Gastroesophageal sphincter (tissue), 4 donors: Measurements from ENCODE around the gene GABRG3. TPM values are rescaled to one million over a fixed set of nuclear protein-coding genes. Genes with fewer than 3 reads are reported as not detected.

Experiments used
- ATAC-seq: fragments of 150-250 bp; one replicate; pipeline ENCODE4 v1.9.1; 2016; ENCODE audit warnings: mild to moderate bottlenecking, moderate library complexity
- H3K27ac ChIP-seq, 4 donors: fragments of 200-600 bp; sonication (generic) in 3 of 4; 1 replicate in 3 of 4; 2 replicates in 1 of 4; pipeline ENCODE4 v1.5.1; 2016 to 2019
- H3K27me3 ChIP-seq: fragments of 200-600 bp; sonication (generic); one replicate; pipeline ENCODE4 v1.5.1; 2019
- H3K36me3 ChIP-seq, 2 donors: fragments of 200-600 bp; sonication (generic); one replicate each; pipeline ENCODE4 v1.5.1; 2019; ENCODE audit warnings: control low read depth in 1 of 2
- H3K4me1 ChIP-seq, 3 donors: fragments of 200-600 bp; sonication (generic); 1 replicate in 2 of 3; 2 replicates in 1 of 3; pipeline ENCODE4 v1.5.1; 2016 to 2019; ENCODE audit warnings: control low read depth in 2 of 3
- H3K4me3 ChIP-seq, 2 donors: fragments of 200-600 bp; sonication (generic); one replicate each; pipeline ENCODE4 v1.5.1; 2019; ENCODE audit warnings: mild to moderate bottlenecking in 1 of 2, moderate library complexity in 1 of 2
- H3K9me3 ChIP-seq, 3 donors: fragments of 200-600 bp; sonication (generic); one replicate each; pipeline ENCODE4 v1.5.1; 2017 to 2019; ENCODE audit warnings: control low read depth in 2 of 3
- EP300 ChIP-seq: sonication (generic); formaldehyde crosslinking; IDR thresholded peaks from one replicate; pipeline ENCODE4 v1.6.1; 2017; ENCODE audit warnings: antibody characterized with exemption, mild to moderate bottlenecking
- POLR2A ChIP-seq, 2 donors: fragments of 450-650 bp; IDR thresholded peaks; one replicate each; pipeline ENCODE4 v1.6.1; 2017; ENCODE audit warnings: antibody characterized with exemption in 2 of 2, mild to moderate bottlenecking in 2 of 2, moderate library complexity in 1 of 2
- POLR2AphosphoS5 ChIP-seq: sonication (generic); formaldehyde crosslinking; IDR thresholded peaks from one replicate; pipeline ENCODE4 v1.6.1; 2017; ENCODE audit warnings: antibody characterized with exemption
- WGBS, 2 donors: methylation state at CpG; one replicate each; pipeline ENCODE4 v1.1.5; 2018; ENCODE audit warnings: low coverage in 1 of 2; 5-methylcytosine and 5-hydroxymethylcytosine counted together
- total RNA-seq, 4 donors: library from RNA; depleted of rRNA; stranded (reverse); fragments of >200 nt; gene quantifications; one replicate each; pipeline ENCODE4 v1.1.0, GENCODE V29; 2016
- TF ChIP-seq, protein P1 (sequence below), 4 experiments: fragments of 200-600 bp in 2 of 4; fragments of 450-650 bp in 2 of 4; sonication (generic) in 1 of 4; IDR thresholded peaks; one replicate each; pipeline ENCODE4 v1.5.1; 2017 to 2019; ENCODE audit warnings: antibody characterized with exemption in 4 of 4, mild to moderate bottlenecking in 2 of 4, moderate library complexity in 2 of 4

The GABRG3 gene
- total RNA-seq, 4 donors from 2014 or later = under 0.01 to 0.04 TPM; not detected in 2

DNA sequence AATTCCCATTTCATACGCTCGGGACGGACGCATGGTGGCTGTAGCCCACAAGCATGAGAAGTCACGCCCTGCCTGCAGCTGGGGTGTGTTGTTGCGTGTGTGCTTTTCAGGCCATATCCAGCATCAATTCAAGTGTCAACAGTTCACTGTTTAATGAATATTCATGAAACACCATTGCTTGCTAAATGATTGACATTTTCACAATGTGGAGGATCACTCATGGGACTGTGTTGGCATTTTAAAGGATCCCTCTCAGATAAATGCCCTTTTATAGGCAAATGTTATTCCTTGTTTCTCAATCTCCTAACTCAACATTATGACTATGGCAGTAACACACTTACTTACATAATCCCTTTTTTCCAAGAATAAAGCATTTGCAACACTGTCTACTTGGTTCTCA lies 511.3 kb downstream of the GABRG3 start:
- Histone ChIP-seq H3K27ac (no peak overlapping the region), H3K9me3 (peaks cover 0 to 4% (median 0%) of the 10 kb centered on the region in 3 donors), H3K36me3 (no peaks in the 10 kb centered on the region), H3K27me3 (no peaks in the 10 kb centered on the region), H3K4me3 (no peak overlapping the region), H3K4me1 (no peaks in the 10 kb centered on the region)
- WGBS, 2 donors = 94% methylated on average over 6 of the region's 6 CpGs
- TF ChIP-seq EP300 (no peak), POLR2AphosphoS5 (no peak), POLR2A (IDR thresholded peaks at IDR 0.05) (no peak)
- TF ChIP-seq, protein P1, sequence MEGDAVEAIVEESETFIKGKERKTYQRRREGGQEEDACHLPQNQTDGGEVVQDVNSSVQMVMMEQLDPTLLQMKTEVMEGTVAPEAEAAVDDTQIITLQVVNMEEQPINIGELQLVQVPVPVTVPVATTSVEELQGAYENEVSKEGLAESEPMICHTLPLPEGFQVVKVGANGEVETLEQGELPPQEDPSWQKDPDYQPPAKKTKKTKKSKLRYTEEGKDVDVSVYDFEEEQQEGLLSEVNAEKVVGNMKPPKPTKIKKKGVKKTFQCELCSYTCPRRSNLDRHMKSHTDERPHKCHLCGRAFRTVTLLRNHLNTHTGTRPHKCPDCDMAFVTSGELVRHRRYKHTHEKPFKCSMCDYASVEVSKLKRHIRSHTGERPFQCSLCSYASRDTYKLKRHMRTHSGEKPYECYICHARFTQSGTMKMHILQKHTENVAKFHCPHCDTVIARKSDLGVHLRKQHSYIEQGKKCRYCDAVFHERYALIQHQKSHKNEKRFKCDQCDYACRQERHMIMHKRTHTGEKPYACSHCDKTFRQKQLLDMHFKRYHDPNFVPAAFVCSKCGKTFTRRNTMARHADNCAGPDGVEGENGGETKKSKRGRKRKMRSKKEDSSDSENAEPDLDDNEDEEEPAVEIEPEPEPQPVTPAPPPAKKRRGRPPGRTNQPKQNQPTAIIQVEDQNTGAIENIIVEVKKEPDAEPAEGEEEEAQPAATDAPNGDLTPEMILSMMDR (IDR thresholded peaks at IDR 0.05) = no peak
- no peak for ATAC-seq

DNA sequence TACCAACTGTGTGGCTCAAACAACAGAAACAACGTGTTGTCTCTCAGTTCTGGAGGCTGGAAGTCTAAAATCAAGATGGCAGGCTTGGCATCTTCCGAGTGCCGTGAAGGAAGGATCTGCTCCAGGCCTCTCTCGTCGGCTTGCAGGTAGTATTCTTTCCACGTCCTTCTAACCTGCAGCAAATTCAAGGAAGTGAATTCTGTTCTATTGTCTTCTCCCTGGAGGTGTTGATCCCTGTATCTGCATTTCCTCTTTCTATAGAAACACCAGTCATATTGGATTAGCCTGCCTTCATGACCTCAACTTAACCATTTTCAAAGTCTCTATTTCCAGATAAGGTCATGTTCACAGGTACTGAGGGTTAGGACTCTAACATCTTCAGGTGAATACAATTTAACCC lies 512.1 kb downstream of the GABRG3 start:
- no peak for ATAC-seq
- TF ChIP-seq, protein P1 (IDR thresholded peaks at IDR 0.05) = no peak
- TF ChIP-seq POLR2AphosphoS5 (no peak), EP300 (no peak), POLR2A (IDR thresholded peaks at IDR 0.05) (no peak)
- Histone ChIP-seq H3K9me3 (peaks cover 0 to 4% (median 0%) of the 10 kb centered on the region in 3 donors), H3K4me3 (no peak overlapping the region), H3K4me1 (no peaks in the 10 kb centered on the region), H3K27me3 (no peaks in the 10 kb centered on the region), H3K36me3 (no peaks in the 10 kb centered on the region), H3K27ac (no peak overlapping the region)
- WGBS, 2 donors = 82 to 90% methylated on average over 3 to 6 of the region's 6 CpGs

DNA sequence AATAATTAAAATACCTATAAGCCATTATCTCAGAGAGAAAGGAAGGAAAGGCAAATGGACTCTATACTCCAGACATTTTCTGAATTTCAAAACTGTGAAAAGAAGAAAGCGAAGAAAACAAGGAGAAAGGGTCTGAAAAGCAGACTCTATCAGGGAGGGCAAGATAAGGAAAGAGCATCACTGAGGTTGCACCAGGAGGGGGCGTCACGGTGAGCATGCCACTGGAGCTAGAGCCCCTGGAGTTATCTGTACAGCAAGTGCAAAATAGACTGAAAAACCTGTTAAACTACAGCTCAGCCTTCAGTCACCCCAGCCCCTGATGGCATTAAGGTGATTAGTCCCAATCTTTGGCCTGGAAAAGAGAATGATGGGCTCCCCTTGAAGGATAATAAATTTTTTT lies 514.3 kb downstream of the GABRG3 start:
- Histone ChIP-seq H3K27ac (no peak overlapping the region), H3K36me3 (no peaks in the 10 kb centered on the region), H3K9me3 (peaks cover 0 to 4% (median 0%) of the 10 kb centered on the region in 3 donors), H3K4me1 (no peaks in the 10 kb centered on the region), H3K4me3 (no peak overlapping the region), H3K27me3 (no peaks in the 10 kb centered on the region)
- 82 to 96% methylated on average over 3 of the region's 3 CpGs for WGBS, 2 donors
- ATAC-seq = no peak
- TF ChIP-seq, protein P1 (IDR thresholded peaks at IDR 0.05) = no peak
- TF ChIP-seq EP300 (no peak), POLR2A (IDR thresholded peaks at IDR 0.05) (no peak), POLR2AphosphoS5 (no peak)

DNA sequence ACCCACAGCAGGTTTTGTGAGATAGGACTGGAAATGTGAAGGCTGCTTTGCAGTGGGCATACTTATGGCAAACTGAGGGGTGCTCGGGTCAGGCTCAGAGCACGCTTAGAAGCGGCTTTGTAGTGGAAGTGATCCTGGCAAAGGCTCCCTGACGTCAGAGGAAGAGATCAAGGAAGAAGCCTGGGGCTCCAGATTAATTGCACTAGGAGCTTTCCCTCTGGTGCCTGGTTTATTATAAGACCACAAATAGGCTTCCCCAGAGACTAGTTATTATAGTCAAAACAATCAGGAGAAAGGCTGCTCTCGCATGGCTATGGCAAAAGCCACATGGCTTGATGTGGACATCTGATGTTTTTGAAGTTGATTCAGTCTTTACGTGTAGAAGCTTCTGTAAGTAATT lies 515.1 kb downstream of the GABRG3 start:
- no peaks in the 10 kb centered on the region for H3K4me1 ChIP-seq
- no peaks in the 10 kb centered on the region for H3K36me3 ChIP-seq
- H3K27ac ChIP-seq = no peak overlapping the region
- no peak overlapping the region for H3K4me3 ChIP-seq
- ATAC-seq = no peak
- no peaks in the 10 kb centered on the region for H3K27me3 ChIP-seq
- TF ChIP-seq EP300 (no peak), POLR2AphosphoS5 (no peak), POLR2A (IDR thresholded peaks at IDR 0.05) (no peak)
- TF ChIP-seq, protein P1 (IDR thresholded peaks at IDR 0.05) = no peak
- WGBS, 2 donors = 50 to 58% methylated on average over 1 to 6 of the region's 6 CpGs
- peaks cover 0 to 4% (median 0%) of the 10 kb centered on the region in 3 donors for H3K9me3 ChIP-seq

DNA sequence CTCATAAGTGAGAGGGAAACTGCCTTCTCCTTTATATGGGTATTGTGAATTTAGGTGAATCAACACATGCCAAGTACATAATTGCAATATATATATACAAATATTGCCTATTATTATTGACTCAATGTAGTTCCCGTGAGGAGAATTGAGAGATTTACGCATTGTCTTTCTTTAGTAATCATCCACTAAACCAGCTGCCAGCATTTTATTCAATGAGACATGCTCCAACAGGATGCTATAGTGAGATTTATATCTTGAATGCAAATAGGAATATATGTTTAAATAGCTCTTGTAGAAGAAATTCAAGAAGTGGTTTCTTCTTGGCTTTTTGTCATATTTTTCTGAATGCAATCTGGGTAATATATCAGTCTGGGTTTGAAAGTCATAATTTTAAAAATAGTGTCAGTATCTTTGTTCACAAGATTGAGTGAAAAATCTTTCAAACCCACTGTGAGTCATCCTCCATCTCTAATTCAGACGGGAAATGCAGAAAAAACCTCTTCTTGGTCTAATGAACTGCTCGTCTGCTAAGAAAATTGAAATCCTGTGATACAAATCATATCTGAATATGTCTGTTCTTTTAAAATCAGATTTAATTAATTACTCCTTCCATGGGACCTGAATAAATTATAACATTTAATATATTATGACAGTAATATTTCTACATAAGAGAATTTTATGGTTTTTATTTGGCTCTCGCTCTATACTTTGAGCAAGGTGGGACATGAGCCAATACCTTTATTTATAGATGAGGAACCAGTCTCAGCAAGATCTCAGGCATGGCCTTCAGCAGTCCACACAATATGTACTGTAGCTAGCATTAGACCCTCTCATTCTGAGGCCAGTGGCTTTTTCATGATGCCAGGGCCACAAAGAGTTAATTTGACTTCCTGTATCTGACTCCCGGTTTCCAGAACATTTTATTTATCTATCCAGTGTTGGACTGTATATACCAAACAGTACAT lies 516.0 kb downstream of the GABRG3 start:
- Histone ChIP-seq H3K27me3 (no peaks in the 10 kb centered on the region), H3K27ac (no peak overlapping the region), H3K9me3 (peaks cover 0 to 4% (median 0%) of the 10 kb centered on the region in 3 donors), H3K36me3 (no peaks in the 10 kb centered on the region), H3K4me3 (no peak overlapping the region), H3K4me1 (no peaks in the 10 kb centered on the region)
- WGBS, 2 donors = 45 to 48% methylated on average over 6 of the region's 6 CpGs
- no peak for TF ChIP-seq POLR2AphosphoS5
- no peak for TF ChIP-seq POLR2A (IDR thresholded peaks at IDR 0.05)
- TF ChIP-seq EP300 = no peak
- TF ChIP-seq, protein P1 (IDR thresholded peaks at IDR 0.05) = no peak
- ATAC-seq = no peak
